NB4 (cell line): ENCODE data around the gene KCNS3.

Experiments
- CTCF ChIP-seq: IDR thresholded peaks from one replicate; pipeline ENCODE4 v1.5.1; 2012; ENCODE audit warnings: low read depth, low read length
- MYC ChIP-seq: IDR thresholded peaks from 2 replicates; pipeline ENCODE4 v1.6.1; 2011; ENCODE audit warnings: low read depth, low read length
- POLR2A ChIP-seq: IDR thresholded peaks from 2 replicates; pipeline ENCODE4 v1.6.1; 2011; ENCODE audit warnings: mild to moderate bottlenecking; ENCODE audit not compliant: insufficient read length; ENCODE audit errors: extremely low read depth

GRCh38 chr2:17934721-17935120, 56.3 kb downstream of the KCNS3 start:
- TF ChIP-seq CTCF = no peak
- TF ChIP-seq POLR2A = no peak
- no peak for TF ChIP-seq MYC
